Smooth muscle cell of the brain vasculature (primary cell): Measurements from ENCODE around the gene GXYLT1.
"Not testable (repeated sequence)": the region's sequence is repeated elsewhere in the genome, so short reads cannot be mapped to it uniquely, and the experiment has no call there.

Source experiments
- DNase-seq: peaks from one replicate; pipeline ENCODE4 v3.0.0-alpha.2; 2012; ENCODE audit warnings: low read depth, low spot score

The GXYLT1 gene, protein sequence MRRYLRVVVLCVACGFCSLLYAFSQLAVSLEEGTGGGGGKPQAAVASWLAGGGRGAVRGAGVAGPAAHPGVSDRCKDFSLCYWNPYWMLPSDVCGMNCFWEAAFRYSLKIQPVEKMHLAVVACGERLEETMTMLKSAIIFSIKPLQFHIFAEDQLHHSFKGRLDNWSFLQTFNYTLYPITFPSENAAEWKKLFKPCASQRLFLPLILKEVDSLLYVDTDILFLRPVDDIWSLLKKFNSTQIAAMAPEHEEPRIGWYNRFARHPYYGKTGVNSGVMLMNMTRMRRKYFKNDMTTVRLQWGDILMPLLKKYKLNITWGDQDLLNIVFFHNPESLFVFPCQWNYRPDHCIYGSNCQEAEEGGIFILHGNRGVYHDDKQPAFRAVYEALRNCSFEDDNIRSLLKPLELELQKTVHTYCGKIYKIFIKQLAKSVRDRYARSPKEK

DNA sequence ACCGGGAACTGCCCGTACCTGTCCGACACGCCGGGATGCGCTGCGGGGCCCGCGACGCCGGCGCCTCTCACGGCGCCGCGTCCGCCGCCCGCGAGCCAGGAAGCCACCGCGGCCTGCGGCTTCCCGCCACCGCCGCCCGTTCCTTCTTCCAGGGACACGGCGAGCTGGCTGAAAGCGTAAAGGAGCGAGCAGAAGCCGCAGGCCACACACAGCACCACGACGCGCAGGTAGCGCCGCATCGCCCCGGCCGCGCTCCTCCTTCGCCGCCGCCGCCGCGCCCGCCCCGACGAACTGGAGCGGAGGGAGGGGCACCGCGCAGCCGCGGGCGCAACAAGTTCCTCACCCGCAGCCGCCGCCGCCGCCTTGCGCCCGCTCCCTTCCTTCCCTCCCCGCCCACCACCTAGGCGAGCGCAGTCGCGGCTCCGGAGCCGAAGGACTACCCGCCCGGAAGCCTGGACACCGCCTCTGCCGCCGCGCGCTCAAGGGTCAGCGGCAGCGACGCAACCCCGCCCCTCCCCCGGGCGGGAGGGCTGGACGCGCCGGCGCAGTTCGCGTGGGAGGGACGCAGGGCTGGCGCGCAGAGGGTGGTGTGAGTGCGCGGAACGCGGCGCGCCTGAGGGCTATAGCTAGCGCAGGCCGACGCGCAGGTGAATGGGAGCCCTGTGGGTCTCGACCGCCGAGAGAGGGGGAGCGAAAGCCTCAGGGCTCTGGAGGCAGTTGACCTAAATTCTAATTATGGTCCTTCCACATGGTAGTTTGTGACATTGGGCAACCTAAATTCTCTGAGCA lies at the start of gene GXYLT1:
GXYLT1 (minus strand) TSS at position 467 of the 789 bp plus-strand sequence; CDS start at position 239, 228 bp downstream.
- peak; percentile 72 for DNase-seq

GRCh38 chr12:42192686-42193085 lies 48.0 kb upstream of the GXYLT1 start:
- no peak for DNase-seq

- DNase-seq: no peak
Measured at GRCh38 chr12:42192258-42192657, 47.6 kb upstream of the GXYLT1 start.

DNA sequence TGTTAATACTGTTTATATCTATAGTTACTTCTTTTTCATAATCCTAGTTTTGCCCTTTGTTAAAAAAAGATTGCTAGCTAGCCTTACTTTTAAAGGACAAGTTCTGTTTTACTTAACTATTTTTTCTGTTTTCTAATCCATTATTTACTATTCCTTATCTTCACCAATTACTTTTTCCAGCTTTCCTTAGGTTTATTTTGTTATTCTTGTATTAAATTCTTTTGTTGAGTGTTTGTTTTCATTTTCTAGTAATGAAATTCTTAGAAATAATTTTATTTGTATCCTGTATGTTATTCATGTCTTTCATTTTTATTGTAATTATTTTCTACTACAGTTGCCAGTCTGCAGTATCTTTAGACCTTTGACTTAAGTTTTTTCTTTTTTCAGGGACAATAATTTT lies 45.7 kb upstream of the GXYLT1 start:
- DNase-seq: no peak

DNA sequence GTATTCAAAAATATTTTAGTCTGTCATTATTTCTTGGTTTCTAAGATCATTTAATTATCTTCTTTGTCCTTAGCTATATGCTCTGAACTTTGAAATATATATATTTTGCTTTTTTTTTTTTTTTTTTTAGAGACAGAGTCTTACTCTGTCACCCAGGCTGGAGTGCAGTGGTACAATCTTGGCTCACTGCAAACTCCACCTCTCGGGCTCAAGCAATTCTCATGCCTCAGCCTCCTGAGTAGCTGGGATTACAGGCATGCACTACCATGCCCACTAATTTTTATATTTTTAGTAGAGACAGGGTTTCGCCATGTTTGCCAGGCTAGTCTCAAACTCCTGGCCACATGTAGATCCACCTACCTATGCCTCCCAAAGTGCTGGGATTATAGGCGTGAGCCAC lies 43.6 kb upstream of the GXYLT1 start:
- not testable (repeated sequence) for DNase-seq

DNA sequence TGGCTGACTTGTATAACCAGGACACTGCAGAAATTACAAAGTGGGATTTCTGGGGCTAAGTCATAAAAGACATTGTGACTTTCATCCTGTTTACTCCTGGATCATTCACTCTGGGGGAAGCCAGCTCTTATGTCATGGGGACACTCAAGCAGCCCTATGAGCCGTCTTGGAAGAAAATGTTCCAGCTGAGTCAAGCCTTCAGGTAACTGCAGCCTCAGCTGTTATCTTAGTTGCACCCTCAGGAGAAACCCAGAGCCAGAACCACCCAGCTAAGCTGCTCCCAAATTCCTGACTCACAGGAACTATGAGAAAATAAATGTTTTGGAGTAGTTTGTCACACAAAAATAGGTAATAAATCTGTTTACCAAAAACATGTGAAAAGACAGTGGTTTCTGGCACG lies 43.1 kb upstream of the GXYLT1 start:
- no peak for DNase-seq

- no peak for DNase-seq
Measured at GRCh38 chr12:42186793-42187192, 42.1 kb upstream of the GXYLT1 start.

- DNase-seq: no peak
Measured at GRCh38 chr12:42182394-42182793, 37.7 kb upstream of the GXYLT1 start.

GRCh38 chr12:42180990-42181596 lies 36.4 kb upstream of the GXYLT1 start:
- DNase-seq: no peak

- DNase-seq: no peak
Measured at GRCh38 chr12:42178101-42178500, 33.4 kb upstream of the GXYLT1 start.

- no peak for DNase-seq
Measured at GRCh38 chr12:42174978-42175377, 30.3 kb upstream of the GXYLT1 start.

DNA sequence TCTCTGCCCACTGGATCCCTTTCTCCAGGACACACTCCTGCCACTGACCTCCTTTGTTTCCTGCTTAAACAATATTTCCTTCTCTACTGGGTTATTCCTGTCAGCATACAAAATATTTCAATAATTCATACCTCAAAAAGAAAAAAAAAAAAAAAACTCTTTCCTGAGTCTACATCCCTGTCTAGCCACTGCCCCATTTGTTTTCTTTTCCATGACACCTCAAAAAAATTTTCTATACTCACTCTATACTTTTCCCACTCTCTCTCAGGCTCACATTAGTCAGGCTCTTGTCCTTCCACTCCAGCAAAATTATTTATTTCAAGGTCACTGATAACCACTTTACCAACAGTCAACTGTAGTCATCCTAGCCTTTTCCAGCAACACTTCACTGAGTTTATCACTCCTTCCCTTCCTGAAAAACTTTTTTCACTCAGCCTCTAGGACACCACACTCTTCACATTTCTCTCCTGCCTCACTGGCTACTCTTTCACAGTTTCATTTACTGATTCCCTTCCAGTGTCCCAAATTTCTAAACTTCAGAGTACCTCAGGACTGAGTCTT lies 29.4 kb upstream of the GXYLT1 start:
- no peak for DNase-seq

GRCh38 chr12:42172441-42173210 lies 28.0 kb upstream of the GXYLT1 start:
- DNase-seq: no peak

GRCh38 chr12:42167711-42168110 lies 23.0 kb upstream of the GXYLT1 start:
- DNase-seq: no peak

- DNase-seq: no peak
Measured at GRCh38 chr12:42166501-42166900, 21.8 kb upstream of the GXYLT1 start.

- no peak for DNase-seq
Measured at GRCh38 chr12:42163913-42164312, 19.2 kb upstream of the GXYLT1 start.

DNA sequence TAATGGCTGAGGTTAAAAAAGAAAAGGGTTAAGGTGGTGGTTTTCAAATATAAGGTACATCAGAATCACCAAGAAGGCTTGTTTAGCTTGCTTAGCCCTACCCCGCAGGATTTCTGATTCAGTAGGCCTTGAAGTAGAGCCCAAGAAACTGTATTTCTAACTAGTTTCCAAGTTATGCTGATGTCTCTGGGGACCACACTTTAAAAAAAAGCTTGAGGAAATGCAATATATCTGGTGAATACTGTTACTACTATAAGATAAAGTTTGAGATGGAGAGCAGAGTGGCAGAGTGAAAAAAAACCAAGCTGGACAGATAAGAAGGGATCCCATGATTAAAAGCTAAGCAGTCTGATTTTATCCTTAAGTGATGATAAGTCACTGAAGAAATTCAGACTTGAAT lies 18.3 kb upstream of the GXYLT1 start:
- DNase-seq: no peak

GRCh38 chr12:42162193-42162592 lies 17.5 kb upstream of the GXYLT1 start:
- no peak for DNase-seq

DNA sequence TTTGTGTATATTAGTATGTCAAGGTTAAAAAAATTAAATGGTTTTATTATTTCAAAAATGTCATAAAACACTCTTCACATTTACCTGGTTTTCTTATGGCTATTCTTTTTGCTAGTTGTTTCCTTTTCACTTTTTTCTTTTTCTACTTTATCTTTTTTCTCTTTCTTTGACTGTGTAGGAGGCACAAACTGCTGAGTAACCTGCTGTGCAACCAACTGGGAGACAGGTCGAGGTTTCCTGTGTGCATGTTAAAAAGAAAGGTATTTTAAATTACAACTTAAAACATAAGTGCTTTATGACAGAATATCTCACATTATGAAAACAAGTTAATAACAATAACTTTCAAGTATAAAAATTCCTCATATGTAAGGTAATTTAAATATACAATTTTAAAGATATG lies 16.9 kb upstream of the GXYLT1 start:
- no peak for DNase-seq

DNA sequence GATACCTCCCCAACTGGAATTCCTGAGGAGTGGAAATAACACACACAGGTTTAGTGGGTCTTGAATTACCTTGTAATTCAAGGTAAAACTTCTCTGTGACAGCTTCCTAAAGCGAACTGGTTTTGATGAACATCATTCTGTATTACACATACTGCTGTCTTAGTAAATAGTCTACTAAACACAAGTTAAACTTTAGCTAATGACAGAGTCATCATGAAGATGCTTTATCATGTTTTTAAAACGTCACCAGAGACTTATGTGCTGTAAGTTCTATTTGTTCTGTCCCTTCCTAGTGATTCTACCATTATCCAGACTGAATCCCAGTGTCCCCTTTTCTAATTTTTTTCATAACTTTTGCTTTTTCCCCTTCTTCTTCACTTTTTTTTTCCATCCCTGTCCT lies 11.6 kb upstream of the GXYLT1 start:
- no peak for DNase-seq

DNA sequence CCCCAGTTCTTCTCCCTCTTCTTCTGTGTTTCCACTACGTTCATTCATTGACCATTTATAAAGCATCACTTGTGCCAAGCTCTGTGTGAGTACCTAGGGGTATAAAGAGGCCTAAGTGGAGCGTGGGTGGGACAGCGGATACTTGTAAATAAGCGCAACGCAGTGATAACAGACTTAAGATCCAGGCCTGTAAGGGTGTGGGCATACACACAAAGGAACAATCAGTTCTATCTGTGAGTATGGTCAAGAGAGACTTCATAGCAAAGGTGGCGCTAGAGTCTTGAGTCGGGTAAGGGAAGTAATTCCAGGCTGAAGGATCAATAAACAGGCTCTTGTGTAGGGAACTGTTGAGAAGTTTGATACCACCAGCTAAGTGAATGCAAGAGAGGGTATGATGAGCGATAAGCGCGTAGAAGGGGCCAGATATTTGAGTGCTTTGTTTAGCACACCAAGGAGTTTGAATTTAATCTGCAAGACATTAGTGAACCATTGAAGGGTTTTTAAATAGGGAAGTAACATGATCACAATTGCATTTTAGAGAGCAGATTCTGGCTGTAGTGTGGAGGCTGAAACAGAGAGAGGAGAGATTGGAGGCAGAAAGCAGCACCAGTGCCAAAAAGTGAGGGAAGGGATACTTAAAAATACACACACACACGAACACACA lies 1.0 kb upstream of the GXYLT1 start:
- DNase-seq: no peak
